Right lobe of liver (tissue), 6 donors: ENCODE data around the gene TUBG2. TPM values are rescaled to one million over a fixed set of nuclear protein-coding genes. Genes with fewer than 3 reads are reported as not detected.

Source experiments
- ATAC-seq, 4 donors: fragments of 200-7000 bp; cut with Tn5 transposase; one replicate each; pipeline ENCODE4 v1.9.1; 2020; ENCODE audit warnings: mild to moderate bottlenecking in 4 of 4, moderate library complexity in 4 of 4
- DNase-seq, 3 donors: peaks; one replicate each; pipeline ENCODE4 v3.0.0-alpha.2; 2020
- H3K27ac ChIP-seq, 3 donors: fragments of 200-600 bp; one replicate each; pipeline ENCODE4 v1.8.0; 2022
- H3K27me3 ChIP-seq, 2 donors: fragments of 200-600 bp; one replicate each; pipeline ENCODE4 v1.8.0; 2022
- H3K36me3 ChIP-seq, 4 donors: fragments of 200-600 bp; sonication (generic) in 1 of 4; one replicate each; pipeline versions ENCODE4 v1.5.1 to v1.8.0; 2017 to 2022; ENCODE audit warnings: control low read depth in 1 of 4
- H3K4me1 ChIP-seq, 4 donors: fragments of 200-600 bp; sonication (generic) in 1 of 4; one replicate each; pipeline versions ENCODE4 v1.5.1 to v1.8.0; 2017 to 2022; ENCODE audit warnings: control low read depth in 1 of 4
- H3K4me3 ChIP-seq, 3 donors: fragments of 200-600 bp; one replicate each; pipeline ENCODE4 v1.8.0; 2022
- H3K9me3 ChIP-seq, 4 donors: fragments of 200-600 bp; sonication (generic) in 1 of 4; one replicate each; pipeline versions ENCODE4 v1.5.1 to v1.8.0; 2017 to 2022; ENCODE audit warnings: control low read depth in 1 of 4
- POLR2A ChIP-seq: fragments of 450-650 bp; IDR thresholded peaks from one replicate; pipeline ENCODE4 v1.6.1; 2017; ENCODE audit warnings: antibody characterized with exemption, mild to moderate bottlenecking
- WGBS: methylation state at CpG from one replicate; pipeline ENCODE4 v1.1.6; 2018; ENCODE audit warnings: low coverage, low lambda C conversion rate; ENCODE audit not compliant: insufficient coverage; ENCODE audit errors: missing lambda C conversion rate; 5-methylcytosine and 5-hydroxymethylcytosine counted together
- intact Hi-C, 2 donors: fragments of 100-400 bp; cut with DNase I; formaldehyde crosslinking; loops; one replicate each; pipeline versions ENCODE4 v1.11.2 to v1.14.1; 2022
- microRNA-seq, 2 donors: library from miRNA; unstranded; fragments of <30 nt; microRNA quantifications; one replicate each; pipeline ENCODE4, GENCODE V29; 2019 to 2020
- small RNA-seq, 2 experiments: library from RNA; depleted of rRNA; stranded (forward); fragments of <200 nt; gene quantifications; one replicate each; pipeline ENCODE3, GENCODE V24; 2016
- total RNA-seq, 6 experiments: library from RNA; depleted of rRNA in 2 of 6; stranded (reverse); fragments of >200 nt in 2 of 6; fragmentation: NEBNext Ultra II Directional in 3 of 6; extraction: Animal tissue kit (Norgen Biotek cat#: 25700) in 3 of 6; gene quantifications; one replicate each; pipeline versions ENCODE4 v1.1.0 to v1.2.4, GENCODE V29; 2016 to 2023
- TF ChIP-seq, protein P1 (sequence below), 4 donors: fragments of 200-600 bp in 3 of 4; fragments of 450-650 bp in 1 of 4; IDR thresholded peaks; one replicate each; pipeline versions ENCODE4 v1.5.1 to v1.8.0; 2016 to 2022; ENCODE audit warnings: antibody characterized with exemption in 4 of 4, mild to moderate bottlenecking in 2 of 4
- donor health status: DM: no; HTN: yes; CAD: no.
- donor health status: DM: no; HTN: no; CAD: no.
- donor health status: DM: no; HTN: no; CAD: no.
- donor health status: DM: no; HTN: yes; CAD: no.
- donor health status: DM: no; HTN: yes; CAD: no.

The TUBG2 gene
- total RNA-seq, 6 experiments from 2014 or later = 6.8 to 10.7 (median 7.5) TPM

DNA sequence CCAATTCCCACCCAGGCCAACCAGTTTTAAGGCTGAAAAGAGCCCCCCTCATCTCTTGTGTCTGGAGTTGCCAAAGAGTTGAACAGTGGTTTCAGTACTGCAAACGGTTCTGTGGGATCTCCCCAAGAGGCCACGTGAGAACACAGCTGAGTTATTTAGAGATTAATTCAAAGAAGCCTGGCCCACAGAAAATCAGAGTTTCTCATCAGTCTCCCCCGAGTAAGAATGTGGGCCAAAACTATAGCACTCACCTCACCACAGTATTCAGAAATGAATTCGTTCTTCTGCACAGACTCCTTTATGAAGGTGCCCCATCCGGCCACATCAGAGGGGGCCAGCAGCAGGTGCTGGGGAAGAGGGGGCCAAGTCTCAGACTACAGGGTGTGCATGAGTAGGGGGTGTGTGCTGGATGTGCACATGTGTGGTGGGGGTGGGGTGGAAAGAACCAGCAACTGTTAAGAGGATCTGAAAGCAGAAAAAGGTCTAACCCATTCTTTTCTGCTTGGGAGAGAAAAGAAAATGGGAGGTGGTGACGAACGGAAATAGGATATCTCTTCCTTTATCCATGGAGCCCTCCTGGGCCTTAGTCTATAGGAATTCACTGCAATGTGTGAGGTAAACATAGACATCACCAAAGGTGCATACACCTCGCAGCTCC, 45.9 kb downstream of the TUBG2 start:
- intact Hi-C loops = no loop called here
- no peaks in the 10 kb centered on the region for H3K4me1 ChIP-seq
- no peak overlapping the region for H3K27ac ChIP-seq
- 66% methylated on average over 5 of the region's 8 CpGs for WGBS
- H3K27me3 ChIP-seq = no peaks in the 10 kb centered on the region
- no peak for ATAC-seq
- no peak for TF ChIP-seq POLR2A
- TF ChIP-seq, protein P1, sequence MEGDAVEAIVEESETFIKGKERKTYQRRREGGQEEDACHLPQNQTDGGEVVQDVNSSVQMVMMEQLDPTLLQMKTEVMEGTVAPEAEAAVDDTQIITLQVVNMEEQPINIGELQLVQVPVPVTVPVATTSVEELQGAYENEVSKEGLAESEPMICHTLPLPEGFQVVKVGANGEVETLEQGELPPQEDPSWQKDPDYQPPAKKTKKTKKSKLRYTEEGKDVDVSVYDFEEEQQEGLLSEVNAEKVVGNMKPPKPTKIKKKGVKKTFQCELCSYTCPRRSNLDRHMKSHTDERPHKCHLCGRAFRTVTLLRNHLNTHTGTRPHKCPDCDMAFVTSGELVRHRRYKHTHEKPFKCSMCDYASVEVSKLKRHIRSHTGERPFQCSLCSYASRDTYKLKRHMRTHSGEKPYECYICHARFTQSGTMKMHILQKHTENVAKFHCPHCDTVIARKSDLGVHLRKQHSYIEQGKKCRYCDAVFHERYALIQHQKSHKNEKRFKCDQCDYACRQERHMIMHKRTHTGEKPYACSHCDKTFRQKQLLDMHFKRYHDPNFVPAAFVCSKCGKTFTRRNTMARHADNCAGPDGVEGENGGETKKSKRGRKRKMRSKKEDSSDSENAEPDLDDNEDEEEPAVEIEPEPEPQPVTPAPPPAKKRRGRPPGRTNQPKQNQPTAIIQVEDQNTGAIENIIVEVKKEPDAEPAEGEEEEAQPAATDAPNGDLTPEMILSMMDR (IDR thresholded peaks at IDR 0.05) = no peak
- peaks cover 0 to 86% (median 46%) of the 10 kb centered on the region in 4 donors for H3K36me3 ChIP-seq
- no peak for DNase-seq
- no peak overlapping the region for H3K4me3 ChIP-seq
- H3K9me3 ChIP-seq = no peaks in the 10 kb centered on the region

DNA sequence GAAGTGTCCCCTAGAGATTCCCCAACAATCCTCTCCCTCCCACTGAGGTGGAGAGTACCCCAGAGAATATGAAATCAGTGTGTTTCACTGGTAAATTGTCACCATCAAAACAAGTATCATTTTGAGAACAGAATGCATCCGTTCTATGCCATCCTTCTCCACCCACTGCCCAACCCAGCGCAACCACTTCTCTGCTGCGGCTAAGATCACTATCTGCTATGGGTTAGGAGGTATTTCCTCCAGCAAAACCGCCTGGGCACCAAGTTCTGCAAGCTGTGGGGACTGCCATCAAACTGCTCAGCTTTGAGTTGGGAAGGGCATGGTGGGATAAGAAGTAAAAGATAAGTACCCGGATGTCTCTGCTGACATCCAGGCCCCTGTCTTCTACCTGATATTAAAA, 47.6 kb downstream of the TUBG2 start:
- H3K36me3 ChIP-seq = peaks cover 0 to 94% (median 54%) of the 10 kb centered on the region in 4 donors
- intact Hi-C loops = no loop called here
- 70% methylated on average over 5 of the region's 5 CpGs for WGBS

DNA sequence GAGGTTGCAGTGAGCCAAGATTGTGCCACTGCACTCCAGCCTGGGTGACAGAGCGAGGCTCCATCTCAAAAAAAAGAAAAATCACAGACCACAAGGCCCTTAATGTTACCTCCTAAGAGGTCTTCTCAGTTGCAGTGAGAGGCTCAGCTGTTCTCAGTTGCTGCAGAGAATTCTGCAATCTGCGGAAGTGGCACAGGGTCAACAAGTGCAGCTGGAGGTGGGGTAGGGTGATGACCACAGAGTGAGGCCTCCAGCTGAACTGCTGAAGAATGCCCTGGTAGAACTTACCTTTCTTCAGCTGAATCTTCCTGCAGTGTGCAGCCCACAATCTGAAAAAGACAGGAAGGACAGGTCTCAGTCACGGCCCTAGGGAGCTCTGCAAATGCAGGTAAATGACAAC, 49.5 kb downstream of the TUBG2 start:
- ATAC-seq = no peak
- Histone ChIP-seq H3K4me1 (no peaks in the 10 kb centered on the region), H3K27ac (no peak overlapping the region), H3K27me3 (no peaks in the 10 kb centered on the region), H3K9me3 (no peaks in the 10 kb centered on the region), H3K36me3 (peaks cover 0 to 96% (median 50%) of the 10 kb centered on the region in 4 donors), H3K4me3 (no peak overlapping the region)
- TF ChIP-seq, protein P1 (IDR thresholded peaks at IDR 0.05) = no peak
- no peak for TF ChIP-seq POLR2A
- 85% methylated on average over 2 of the region's 3 CpGs for WGBS
- no peak for DNase-seq
- intact Hi-C loops = no loop called here

More for the DNA sequence above, 47.6 kb downstream of the TUBG2 start:
- H3K4me1 ChIP-seq = no peaks in the 10 kb centered on the region
- no peak for DNase-seq
- H3K27ac ChIP-seq = no peak overlapping the region
- no peaks in the 10 kb centered on the region for H3K9me3 ChIP-seq
- no peak for TF ChIP-seq POLR2A
- TF ChIP-seq, protein P1 (IDR thresholded peaks at IDR 0.05) = no peak
- no peak overlapping the region for H3K4me3 ChIP-seq
- no peak for ATAC-seq
- no peaks in the 10 kb centered on the region for H3K27me3 ChIP-seq

DNA sequence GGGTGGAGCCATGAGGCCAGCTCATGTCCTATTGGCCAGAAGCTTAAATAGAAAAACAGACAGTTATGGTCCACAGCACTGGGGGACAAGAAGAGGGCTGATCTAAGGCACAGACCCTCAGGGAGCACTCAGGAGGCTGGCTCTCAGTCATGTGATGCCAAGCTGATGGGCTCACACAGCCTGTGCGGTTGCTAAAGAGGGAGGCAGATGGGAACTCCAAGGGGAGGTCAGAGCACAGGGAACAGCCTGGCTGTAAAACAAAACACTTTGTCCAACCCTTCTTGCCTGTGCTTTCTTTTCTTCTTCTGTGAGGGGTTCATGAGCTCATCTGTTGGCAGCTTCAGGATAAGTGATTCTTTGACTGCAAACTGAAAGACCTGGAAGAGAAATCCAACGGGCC, 50.5 kb downstream of the TUBG2 start:
- H3K4me1 ChIP-seq = no peaks in the 10 kb centered on the region
- no peak for TF ChIP-seq POLR2A
- TF ChIP-seq, protein P1 (IDR thresholded peaks at IDR 0.05) = no peak
- 75% methylated on average over 2 of the region's 2 CpGs for WGBS
- no peaks in the 10 kb centered on the region for H3K9me3 ChIP-seq
- H3K36me3 ChIP-seq = peaks cover 0 to 94% (median 45%) of the 10 kb centered on the region in 4 donors
- intact Hi-C loops = no loop called here
- H3K27me3 ChIP-seq = no peaks in the 10 kb centered on the region
- DNase-seq = no peak
- no peak for ATAC-seq
- H3K27ac ChIP-seq = no peak overlapping the region
- H3K4me3 ChIP-seq = no peak overlapping the region

Small RNA genes lying within 50 kb of the gene (microRNA-seq; reads per million reads assigned to microRNA genes)
- gene MIR6780A = 0 to 1.3 reads per million in 2 donors

Small RNA genes lying within 50 kb of the gene (small RNA-seq; reads per million reads assigned to genes)
- gene MIR6780A = 0 reads per million in 2 experiments

Other genes with a start within 250 kb of the TUBG2 start
- gene CAVIN1, start 236.0 kb upstream of the TUBG2 start, total RNA-seq = 10 to 100 TPM in 5 of 6 experiments, 1 to 10 TPM in 1; 8.7 to 29.6 (median 17.4) TPM
- gene ATP6V0A1, start 200.4 kb upstream of the TUBG2 start, total RNA-seq = 10 to 100 TPM; 36.4 to 66.0 (median 49.4) TPM
- 10 to 100 TPM; 36.4 to 81.6 (median 43.7) TPM for gene NAGLU, start 123.0 kb upstream of the TUBG2 start, total RNA-seq
- 1 to 10 TPM in 1 of 6 experiments, under 1 TPM in 5; 0.31 to 1.1 (median 0.87) TPM for gene HSD17B1, start 106.4 kb upstream of the TUBG2 start, total RNA-seq
- 10 to 100 TPM; 48.1 to 70.5 (median 60.9) TPM for gene COASY, start 97.1 kb upstream of the TUBG2 start, total RNA-seq
- 10 to 100 TPM; 34.5 to 46.2 (median 35.2) TPM for gene MLX, start 92.2 kb upstream of the TUBG2 start, total RNA-seq
- 1 to 10 TPM in 2 of 6 experiments, under 1 TPM in 4; 0.26 to 2.4 (median 0.76) TPM for gene PSMC3IP, start 81.6 kb upstream of the TUBG2 start, total RNA-seq
- gene RETREG3, start 49.9 kb upstream of the TUBG2 start, total RNA-seq = 10 to 100 TPM; 31.0 to 49.4 (median 43.2) TPM
- gene TUBG1, start 49.6 kb upstream of the TUBG2 start, total RNA-seq = 10 to 100 TPM; 17.9 to 44.5 (median 22.0) TPM
- 10 to 100 TPM in 5 of 6 experiments, 1 to 10 TPM in 1; 8.1 to 23.7 (median 11.2) TPM for gene PLEKHH3, start 17.7 kb downstream of the TUBG2 start, total RNA-seq
- under 1 TPM in 3 of 6 experiments, not detected in 3; 0.21 to 0.34 (median 0.31) TPM for gene CCR10, start 22.6 kb downstream of the TUBG2 start, total RNA-seq
- 1 to 10 TPM in 1 of 6 experiments, under 1 TPM in 5; 0.42 to 1.8 (median 0.56) TPM for gene CNTNAP1, start 23.2 kb downstream of the TUBG2 start, total RNA-seq
- 10 to 100 TPM in 3 of 6 experiments, 1 to 10 TPM in 3; 5.5 to 16.5 (median 10.8) TPM for gene EZH1, start 85.8 kb downstream of the TUBG2 start, total RNA-seq
- gene RAMP2, start 101.9 kb downstream of the TUBG2 start, total RNA-seq = 1 to 10 TPM; 1.9 to 9.4 (median 4.4) TPM
- gene VPS25, start 114.2 kb downstream of the TUBG2 start, total RNA-seq = 10 to 100 TPM; 28.3 to 47.0 (median 33.6) TPM
- 1 to 10 TPM in 1 of 6 experiments, under 1 TPM in 2, not detected in 3; 0.12 to 1.1 (median 0.22) TPM for gene WNK4, start 121.3 kb downstream of the TUBG2 start, total RNA-seq
- gene COA3, start 139.4 kb downstream of the TUBG2 start, total RNA-seq = 100 to 1,000 TPM in 1 of 6 experiments, 10 to 100 TPM in 5; 50.4 to 118 (median 68.3) TPM
- gene CNTD1, start 139.6 kb downstream of the TUBG2 start, total RNA-seq = under 1 TPM in 1 of 6 experiments, not detected in 5; 0.15 TPM
- 10 to 100 TPM; 29.6 to 48.8 (median 37.4) TPM for gene BECN1, start 165.0 kb downstream of the TUBG2 start, total RNA-seq
- gene PSME3, start 174.1 kb downstream of the TUBG2 start, total RNA-seq = 10 to 100 TPM; 33.6 to 72.1 (median 42.8) TPM
- 1 to 10 TPM in 4 of 6 experiments, under 1 TPM in 2; 0.62 to 2.0 (median 1.4) TPM for gene AOC2, start 185.3 kb downstream of the TUBG2 start, total RNA-seq
- 10 to 100 TPM in 2 of 6 experiments, 1 to 10 TPM in 4; 3.9 to 14.9 (median 7.1) TPM for gene AOC3, start 191.9 kb downstream of the TUBG2 start, total RNA-seq
- gene G6PC1, start 241.5 kb downstream of the TUBG2 start, total RNA-seq = 100 to 1,000 TPM in 5 of 6 experiments, 10 to 100 TPM in 1; 64.5 to 505 (median 185) TPM